ENCODE measurements around the gene KCNIP3.

GRCh38 chr2:95346738-95347671 is 49.9 kb downstream of the KCNIP3 start:
- TF ChIP-seq ESRRG (CRISPR knock-in tag; IDR thresholded peaks at IDR 0.05) (no peak), RARB (CRISPR knock-in tag; IDR thresholded peaks at IDR 0.05) (no peak), TSHZ2 (CRISPR knock-in tag; IDR thresholded peaks at IDR 0.05) (no peak), PATZ1 (CRISPR knock-in tag; IDR thresholded peaks at IDR 0.05; ENCODE audit: borderline replicate concordance) (no peak), SNAI2 (CRISPR knock-in tag; IDR thresholded peaks at IDR 0.05) (no peak)
